Measurements from ENCODE around the gene OR4C46.

DNA sequence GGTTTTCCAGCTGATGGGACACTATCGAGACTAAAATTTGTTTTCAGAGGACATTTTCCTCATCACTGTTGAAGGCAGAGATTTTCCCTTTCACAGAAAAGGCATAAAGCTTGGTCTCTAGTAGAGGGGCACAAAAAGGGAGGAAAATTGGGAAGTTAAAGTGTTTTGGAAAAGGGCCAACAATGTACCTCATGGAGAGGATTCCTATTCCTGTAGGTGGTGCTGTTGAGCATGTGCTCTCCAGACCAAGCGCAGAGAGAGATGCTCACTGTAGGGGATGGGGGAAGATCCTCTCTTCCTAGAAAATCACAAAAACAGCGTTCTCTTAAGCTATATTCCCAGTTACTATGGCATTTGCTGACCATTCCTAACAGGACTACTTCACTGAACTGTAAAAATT, 44.9 kb downstream of the OR4C46 start:
- TF ChIP-seq, protein P1, sequence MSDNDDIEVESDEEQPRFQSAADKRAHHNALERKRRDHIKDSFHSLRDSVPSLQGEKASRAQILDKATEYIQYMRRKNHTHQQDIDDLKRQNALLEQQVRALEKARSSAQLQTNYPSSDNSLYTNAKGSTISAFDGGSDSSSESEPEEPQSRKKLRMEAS (IDR thresholded peaks at IDR 0.05; ENCODE audit: low read depth, low read length) = no peak
- TF ChIP-seq, protein P2, sequence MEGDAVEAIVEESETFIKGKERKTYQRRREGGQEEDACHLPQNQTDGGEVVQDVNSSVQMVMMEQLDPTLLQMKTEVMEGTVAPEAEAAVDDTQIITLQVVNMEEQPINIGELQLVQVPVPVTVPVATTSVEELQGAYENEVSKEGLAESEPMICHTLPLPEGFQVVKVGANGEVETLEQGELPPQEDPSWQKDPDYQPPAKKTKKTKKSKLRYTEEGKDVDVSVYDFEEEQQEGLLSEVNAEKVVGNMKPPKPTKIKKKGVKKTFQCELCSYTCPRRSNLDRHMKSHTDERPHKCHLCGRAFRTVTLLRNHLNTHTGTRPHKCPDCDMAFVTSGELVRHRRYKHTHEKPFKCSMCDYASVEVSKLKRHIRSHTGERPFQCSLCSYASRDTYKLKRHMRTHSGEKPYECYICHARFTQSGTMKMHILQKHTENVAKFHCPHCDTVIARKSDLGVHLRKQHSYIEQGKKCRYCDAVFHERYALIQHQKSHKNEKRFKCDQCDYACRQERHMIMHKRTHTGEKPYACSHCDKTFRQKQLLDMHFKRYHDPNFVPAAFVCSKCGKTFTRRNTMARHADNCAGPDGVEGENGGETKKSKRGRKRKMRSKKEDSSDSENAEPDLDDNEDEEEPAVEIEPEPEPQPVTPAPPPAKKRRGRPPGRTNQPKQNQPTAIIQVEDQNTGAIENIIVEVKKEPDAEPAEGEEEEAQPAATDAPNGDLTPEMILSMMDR (IDR thresholded peaks at IDR 0.05; ENCODE audit: low read depth, low read length) = peak; percentile 39
- no peak for TF ChIP-seq POLR2A (IDR thresholded peaks at IDR 0.05; ENCODE audit: extremely low read depth, insufficient read length)

All from NB4 (cell line).